Activated CD4-positive, CD25-positive, alpha-beta regulatory T cell treated with anti-CD3 and anti-CD28 coated beads, Interleukin-2, amount 50 U/mL, for 72 hours (primary cell): ENCODE results near the gene TMC1.
"Not testable (repeated sequence)": the region's sequence is repeated elsewhere in the genome, so short reads cannot be mapped to it uniquely, and the experiment has no call there.

Source experiments
- DNase-seq: peaks from one replicate; pipeline ENCODE4 v3.0.0; 2021

Gene TMC1

DNA sequence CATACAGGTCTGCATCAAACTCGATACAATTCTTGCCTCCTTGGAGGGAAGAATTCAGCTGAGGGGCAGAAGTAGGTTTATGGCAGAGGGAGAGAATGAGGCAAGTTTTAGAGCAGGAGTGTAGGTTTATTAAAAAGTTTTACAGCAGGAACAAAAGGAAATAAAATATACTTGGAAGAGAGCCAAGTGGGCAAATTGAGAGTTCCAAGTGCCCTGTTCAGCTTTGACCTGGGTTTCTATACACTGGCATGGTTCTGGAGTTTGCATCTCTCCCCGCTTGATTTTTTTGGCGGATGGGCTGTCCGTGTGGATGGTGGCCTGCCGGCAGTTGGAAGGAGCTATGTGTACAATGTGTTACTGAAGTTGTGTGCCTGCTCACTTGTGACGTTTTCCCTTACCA, 315.4 kb downstream of the TMC1 start:
- DNase-seq: no peak

DNA sequence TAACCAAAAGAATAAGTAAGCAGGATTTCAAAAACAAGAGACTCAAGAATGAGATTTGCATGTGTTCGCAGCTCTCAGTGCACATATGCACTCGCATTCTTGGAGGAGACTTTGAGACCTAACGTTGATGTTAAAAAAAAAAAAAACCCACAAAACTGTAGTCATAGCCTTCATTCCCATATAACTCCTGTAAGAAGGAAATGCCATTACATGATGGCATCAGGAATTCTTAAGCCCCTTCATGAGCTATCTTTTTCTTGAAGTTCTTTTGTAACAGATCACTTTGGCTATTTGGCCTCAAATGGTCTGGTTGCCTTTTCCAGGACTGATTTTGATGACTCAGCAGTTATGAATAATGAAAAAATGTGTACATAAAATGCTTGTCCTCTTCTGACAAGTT, 317.7 kb downstream of the TMC1 start:
- no peak for DNase-seq

DNA sequence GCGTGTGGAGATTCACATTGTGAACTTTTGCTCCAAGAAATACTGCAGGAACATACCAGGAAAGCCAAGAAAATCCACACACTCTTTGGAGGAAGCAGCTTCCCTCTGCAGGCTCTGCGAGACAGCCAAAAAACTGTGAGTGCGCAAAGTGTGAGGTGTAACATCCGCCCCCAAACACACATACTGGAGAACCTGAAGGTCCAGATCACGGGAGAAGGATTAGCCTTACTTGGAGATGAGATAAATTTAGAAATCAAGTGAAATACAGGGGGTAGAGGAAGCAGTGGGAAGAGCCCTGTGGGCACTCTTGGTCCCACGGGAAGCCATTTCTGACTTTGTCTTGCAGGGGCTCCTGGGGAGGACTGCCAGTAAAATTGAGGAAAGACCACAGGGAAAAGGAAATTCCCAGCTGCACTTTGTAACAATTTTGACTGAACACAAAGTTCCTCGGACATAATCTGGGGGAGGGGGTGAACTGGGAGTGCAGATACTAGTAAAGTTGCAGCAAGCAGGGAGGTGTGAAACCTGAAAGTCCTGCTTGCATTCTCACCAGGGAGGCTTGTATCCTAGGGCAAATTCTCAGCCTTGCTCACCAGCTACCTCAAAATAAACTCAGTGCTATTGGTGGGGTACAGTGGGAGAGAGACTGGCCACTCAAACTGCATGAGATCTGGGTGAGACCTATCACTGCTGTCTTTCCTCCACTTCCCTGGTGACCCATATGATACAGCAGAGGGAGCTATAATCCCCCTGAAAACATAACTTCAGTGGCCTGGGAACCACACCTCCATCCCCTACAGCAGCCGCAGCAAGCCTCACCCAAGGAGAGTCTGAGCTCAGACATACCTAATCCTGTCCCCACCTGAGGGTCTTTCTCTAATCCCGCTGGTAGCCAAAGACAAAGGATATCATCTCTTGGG, 322.4 kb downstream of the TMC1 start:
- DNase-seq: no peak

DNA sequence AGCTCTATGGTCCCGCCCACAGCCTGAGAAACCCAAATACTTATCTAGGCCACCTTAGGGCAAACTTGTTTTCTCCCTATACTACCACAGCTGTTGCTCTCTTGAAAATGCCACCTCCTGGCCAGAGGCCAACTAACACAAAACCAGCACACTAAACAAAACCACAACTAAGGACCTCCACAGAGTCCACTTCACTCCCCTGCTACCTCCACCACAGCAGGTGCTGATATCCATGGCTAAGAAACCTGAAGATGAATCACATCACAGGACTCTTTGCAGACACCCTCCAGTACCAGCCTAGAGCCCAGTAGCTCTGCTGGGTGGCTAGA, 323.0 kb downstream of the TMC1 start:
- DNase-seq: no peak

DNA sequence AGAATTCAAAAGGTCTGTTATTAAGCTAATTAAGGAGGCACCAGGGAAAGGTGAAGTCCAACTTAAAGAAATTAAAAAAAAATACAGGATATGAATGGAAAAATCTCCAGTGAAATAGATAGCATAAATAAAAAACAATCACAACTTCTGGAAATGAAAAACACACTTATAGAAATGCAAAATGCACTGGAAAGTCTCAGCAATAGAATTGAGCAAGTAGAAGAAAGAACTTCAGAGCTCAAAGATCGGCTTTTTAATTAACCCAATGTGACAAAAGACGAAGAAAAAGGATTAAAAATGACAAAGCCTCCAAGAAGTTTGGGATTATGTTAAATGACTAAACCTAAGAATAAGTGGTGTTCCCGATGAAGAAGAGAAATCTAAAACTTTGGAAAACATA, 323.6 kb downstream of the TMC1 start:
- not testable (repeated sequence) for DNase-seq

DNA sequence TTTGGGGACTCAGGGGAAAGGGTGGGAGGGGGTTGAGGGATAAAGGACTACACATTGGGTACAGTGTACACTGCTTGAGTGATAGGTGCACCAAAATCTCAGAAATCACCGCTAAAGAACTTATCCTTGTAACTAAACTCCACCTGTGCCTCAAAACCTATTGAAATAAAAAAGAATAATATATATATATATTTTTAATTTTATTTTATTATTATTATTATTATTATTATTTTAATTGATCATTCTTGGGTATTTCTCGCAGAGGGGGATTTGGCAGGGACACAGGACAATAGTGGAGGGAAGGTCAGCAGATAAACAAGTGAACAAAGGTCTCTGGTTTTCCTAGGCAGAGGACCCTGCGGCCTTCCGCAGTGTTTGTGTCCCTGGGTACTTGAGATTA, 328.8 kb downstream of the TMC1 start:
- not testable (repeated sequence) for DNase-seq

DNA sequence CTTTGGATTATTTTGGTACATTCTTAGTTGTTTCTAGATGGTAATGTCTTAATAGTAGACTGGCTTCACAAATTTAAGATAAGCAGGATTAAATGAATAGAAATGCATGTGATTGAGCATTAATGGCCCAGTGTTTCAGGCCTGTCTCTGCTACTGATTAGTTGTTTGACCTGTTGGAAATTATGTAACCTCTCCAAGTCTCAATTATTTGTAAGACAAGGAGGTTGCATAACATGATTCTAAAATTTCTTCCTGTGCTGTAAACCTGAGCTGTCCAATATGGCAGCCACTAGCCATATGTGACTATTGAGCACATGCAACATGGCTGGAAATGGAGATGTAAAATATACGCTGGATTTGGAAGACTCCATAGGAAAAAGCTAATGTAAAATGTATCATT, 333.9 kb downstream of the TMC1 start:
- DNase-seq: no peak

DNA sequence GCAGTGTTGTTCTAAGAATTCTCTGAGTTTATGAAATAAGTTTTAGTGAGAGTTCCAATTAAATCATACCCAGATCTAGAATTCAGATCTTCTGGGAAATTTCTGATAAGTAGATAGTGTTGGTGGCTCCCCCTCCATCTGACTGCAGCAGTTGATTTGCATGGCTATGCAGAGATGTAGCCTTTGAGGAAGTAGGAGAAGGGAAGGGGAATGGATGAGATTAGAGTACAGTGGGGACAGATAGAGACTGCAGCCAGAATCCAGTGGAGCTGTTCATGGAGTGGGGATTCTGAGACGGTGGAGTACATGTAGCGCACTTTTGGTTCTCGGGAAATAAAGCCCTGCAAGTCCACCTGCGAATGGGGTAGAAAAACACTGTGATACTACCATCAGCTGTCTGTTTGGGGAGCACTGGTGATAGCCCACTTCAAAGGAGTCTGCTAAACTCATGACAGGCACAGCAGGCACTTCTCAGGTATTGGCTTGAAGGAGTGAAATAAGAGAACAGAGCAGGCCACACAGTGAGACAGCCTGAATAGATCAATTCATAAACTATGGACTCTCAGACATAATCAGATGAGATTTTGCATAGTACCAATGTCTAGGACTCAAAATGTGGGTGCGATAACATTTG, 334.6 kb downstream of the TMC1 start:
- no peak for DNase-seq

DNA sequence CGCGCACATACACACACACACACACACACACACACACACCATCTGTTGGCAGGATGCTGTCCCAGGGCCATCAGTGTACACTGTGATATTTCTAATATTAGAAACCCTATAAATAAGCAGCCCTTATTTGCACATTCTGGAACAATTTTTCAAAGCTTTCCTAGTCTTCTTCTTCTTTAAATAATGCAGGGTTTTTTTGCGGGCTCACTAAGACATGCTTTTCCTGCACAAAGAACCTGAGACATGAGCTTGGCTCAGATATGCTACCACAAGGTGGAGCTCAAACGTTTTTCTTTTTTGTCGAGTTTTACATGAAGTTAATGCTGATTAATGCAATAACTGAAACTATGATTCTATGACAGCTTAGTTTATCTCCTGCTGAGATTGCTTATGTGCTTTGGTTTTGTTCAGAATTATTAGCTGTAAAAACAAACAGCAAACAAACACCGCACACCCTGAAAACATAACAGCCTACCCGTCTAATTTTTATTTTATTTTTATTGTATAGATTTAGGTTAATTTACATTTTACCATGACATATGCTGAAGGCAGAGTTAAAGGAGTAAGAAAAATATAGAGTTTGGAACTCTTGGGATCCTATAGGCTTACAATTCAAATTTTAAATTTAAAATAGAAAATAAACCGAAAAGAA, 335.7 kb downstream of the TMC1 start:
- DNase-seq: no peak

DNA sequence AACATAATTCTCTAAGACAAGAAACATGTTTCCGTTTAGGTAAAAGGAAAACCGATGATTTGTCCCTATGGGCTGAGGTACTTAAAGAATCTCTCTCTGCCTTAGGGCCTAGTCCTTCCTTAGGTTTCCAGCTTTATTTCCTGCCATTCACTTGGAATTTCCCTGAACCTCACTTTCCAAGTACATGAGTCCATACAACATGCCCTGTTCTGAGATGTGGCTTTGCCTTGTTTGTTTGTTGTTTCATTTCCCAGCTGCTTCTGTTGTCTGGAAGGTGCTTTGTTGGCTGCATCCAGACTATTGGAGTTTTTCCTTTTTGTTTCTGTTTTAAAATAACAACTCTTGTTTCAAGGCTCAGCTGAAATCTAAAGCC, 336.2 kb downstream of the TMC1 start:
- no peak for DNase-seq

DNA sequence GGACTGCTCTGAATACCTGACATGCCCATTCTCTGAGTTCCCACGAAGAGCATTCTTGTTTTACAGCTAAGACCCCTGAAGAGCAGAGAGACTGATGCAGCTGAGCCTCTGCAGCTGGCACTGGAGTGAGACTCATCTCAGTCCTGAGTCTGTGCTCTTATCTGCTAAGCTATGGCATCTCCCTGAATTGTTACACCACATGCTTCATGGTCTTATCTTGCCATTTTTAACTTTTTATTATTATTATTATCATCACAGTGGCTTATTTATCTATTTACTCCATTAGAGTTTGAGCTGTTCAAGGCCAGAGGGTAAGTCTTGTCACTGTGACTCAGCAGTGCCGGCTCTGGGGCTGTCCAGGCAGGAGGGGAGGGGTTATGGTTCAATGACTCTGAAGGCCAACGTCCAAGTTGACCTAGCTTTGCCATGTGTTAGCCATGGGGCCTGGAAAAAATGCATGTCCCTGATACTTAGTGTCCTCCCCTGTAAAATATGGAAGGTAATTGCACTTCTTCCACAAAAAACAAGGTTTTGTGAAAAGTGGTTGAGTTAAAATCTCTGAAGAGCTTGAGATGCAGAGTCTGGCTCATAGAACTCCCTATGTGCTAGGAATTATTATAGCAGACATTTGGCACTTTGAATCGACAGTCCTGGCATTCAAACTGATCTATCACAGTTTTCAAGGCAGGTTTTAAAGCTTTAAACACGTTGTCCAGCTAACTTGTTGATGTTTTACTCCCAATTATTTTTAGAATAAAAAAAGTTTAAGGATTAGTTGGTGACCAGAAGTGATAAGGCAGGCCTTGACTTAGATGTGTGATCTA, 336.9 kb downstream of the TMC1 start:
- no peak for DNase-seq

DNA sequence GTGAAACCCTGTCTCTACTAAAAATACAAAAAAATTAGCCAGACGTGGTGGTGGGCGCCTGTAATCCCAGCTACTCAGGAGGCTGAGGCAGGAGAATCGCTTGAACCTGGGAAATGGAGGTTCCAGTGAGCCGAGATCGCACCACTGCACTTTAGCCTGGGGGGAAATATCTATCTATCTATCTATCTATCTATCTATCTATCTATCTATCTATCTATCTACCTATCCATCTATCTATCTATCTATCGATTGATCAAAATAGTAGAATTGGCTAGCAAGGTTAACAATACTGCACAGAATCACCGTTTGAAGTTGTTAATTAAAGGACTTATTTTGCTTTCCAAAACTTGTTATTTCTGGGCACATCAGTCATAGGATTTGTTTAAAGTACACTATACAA, 341.4 kb downstream of the TMC1 start:
- not testable (repeated sequence) for DNase-seq

DNA sequence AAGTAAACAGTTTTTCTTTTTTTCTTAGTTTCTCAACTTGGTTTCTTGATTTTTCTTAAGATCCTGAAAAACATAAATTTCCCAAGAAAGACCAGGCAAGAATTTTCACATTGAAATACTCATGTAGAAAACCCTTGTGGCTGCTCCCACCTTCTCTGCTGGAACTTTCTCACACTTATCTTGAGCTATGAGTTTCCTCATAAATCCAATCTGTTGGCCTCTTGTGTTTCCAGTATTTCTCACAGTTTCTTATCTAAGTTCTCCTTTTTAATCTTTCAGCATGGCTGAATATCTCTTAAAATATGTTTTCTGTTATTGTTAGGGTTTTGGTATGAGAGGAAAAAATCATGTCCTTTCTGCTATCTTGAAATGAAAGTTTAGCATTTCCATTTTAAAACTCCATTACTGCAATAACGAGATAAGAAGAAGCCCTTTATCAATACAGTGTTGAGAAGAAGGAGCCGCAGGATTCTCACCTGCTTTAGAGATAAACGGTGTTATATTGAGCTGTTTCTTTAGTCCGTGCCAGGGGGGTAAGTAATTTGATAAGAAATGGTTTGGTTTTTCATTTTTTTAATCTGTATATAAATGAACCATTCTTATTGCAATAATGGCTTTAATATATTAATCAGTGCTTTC, 342.2 kb downstream of the TMC1 start:
- DNase-seq: no peak

DNA sequence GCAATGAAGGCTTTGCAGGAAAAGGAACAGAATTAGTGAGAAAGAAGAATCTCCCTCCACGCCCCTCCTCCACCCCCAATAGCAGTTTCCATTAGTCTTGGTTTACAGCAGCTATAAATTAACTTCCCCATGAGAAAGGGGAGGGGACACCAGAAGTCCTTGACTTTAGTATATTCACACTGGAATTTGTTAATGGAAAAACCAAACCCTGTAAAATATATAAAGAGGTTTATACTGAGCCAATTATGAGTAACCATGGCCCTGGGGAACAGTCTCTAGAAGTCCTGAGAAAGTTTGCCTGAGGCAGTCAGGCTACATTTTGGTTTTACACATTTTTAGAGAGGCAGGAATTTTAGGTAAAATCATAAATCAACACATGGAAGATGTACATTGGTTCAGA, 342.9 kb downstream of the TMC1 start:
- no peak for DNase-seq

DNA sequence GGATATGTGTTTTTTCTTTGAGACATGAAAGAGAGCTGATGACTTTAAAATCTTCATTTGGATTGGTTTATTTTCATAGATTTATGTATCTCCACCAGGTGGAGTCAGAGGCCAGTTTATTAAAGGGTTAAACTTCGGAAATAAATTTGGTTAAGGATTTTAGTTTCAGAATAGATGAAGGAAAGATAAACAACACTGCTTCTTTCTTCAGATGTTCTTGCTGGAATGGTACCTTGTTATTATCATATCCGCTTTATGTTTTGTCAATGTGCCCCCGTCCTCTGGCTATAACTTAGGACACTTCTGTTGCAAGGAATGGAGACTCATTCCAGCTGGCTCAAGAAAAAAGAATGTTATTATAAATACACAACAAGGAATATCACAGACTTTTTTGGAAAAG, 350.3 kb downstream of the TMC1 start:
- no peak for DNase-seq

DNA sequence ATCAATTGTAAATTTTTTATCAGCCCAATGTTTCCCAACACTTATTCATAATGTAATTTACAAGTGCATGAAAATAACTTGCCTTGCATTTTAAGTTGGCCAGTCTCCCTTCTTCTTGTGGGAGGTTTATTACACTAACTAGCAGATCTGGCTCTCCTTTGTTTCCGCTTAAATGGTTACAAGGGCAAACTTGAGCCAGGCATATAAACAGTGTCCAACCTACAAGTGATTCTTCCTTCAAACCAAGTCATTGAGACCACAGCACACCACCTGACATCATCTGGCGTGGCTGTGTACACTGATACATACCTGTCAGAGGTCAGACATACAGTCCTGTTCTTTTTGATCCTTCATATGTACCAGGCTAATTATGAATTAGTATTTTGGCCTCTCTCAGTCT, 351.3 kb downstream of the TMC1 start:
- DNase-seq: no peak

DNA sequence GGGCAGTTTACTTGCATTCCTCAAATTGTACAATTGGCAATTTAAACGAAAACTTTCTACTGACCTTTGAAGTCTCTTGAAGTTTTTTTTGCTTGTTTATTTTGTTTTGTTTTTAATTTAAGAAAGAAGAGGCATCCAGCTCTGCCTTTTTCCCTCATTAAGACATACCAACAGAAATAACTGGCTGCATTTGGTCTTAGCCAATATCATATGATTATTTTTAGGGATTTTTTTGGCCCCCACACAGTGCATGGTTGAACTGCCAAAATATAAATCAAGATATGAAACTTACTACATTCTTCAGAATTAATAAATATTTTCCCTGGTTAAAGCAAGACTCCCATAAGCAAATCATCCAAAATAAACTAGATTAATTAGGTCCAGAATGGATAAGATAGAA, 352.0 kb downstream of the TMC1 start:
- DNase-seq: no peak

DNA sequence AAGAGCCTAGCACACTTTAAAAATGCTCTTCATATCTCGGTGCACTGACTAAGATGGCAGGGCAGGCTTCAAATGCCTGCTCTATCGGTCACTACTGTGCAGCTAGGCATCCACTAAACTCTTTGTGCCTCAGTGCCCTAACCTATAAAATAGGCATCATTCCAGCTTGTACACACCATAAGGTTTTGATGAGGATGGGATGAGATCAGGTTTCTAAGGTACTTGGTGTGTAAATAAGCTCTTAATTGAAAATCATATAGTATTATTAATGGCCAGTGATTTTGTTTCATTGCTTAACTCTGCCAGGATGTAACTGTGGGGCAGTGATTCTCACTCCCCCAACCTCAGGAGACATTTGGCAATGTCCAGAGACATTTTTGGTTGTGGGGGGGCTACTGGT, 352.9 kb downstream of the TMC1 start:
- no peak for DNase-seq

DNA sequence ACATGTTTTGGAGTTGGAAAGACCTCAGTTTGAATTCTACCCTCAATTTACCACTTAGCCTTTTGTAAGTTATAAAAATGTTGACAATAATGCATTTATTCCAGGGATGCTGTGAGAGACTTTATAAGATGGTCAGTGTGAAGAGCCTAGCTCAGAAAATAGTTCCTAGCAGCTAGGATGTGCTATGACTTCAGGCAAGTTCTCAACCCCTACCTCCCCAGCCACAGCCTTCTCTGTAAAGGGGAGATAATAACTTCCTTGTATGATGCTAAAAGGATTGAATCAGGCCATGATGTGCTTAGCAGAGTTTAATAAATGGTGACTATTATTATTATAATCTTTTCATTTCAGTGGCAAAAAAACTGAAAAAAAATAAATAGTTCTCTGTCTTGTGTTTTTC, 353.8 kb downstream of the TMC1 start:
- DNase-seq: no peak

DNA sequence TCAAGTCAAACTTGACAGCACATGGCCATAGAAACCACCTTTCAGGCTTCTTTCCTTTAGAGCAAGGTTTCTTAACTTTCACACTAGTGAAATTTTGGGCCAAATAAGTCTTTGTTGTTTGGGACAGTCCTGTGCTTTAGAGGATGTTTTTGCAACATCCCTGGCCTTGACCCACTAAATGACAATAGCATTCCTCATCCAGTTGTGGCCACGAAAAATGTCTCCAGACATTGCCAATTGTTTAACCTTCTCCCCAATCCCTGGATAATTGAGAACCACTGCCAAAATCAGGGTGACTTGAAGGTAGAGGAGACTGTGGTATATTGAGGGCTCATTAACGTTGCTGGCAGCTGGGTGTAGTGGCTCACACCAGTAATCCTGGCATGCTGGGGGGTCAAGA, 359.4 kb downstream of the TMC1 start:
- DNase-seq: no peak

DNA sequence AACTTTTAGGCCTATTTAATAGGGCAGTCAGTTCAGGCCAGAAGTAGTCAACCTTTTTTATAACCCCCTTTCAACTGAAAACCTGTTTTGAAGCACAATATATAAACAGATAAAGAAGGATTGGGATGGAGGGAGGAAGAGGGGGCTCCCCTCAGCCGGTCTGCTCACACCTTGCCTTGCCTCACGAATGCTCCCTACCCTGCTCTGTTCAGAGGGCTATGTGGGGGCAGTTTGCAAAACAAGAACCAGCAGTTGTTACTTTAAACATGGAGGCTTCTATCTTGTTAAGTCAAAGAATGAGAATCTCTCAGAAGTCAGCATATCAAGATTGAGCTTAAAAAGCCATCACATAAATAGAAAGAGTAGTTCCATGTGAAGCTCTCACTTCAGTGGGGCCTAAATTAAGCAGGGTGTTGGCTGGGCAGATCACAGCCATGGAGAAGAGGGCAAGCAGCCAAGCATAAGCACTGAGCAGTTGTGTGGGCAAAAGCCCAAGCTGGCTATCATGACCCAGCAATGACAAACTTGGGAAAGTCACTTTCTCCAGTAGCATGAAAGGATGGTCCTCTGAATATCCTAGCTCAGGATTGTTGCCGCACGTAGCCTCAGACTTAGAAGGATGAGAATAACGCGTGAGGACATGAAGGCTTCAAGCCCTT, 360.8 kb downstream of the TMC1 start:
- no peak for DNase-seq

DNA sequence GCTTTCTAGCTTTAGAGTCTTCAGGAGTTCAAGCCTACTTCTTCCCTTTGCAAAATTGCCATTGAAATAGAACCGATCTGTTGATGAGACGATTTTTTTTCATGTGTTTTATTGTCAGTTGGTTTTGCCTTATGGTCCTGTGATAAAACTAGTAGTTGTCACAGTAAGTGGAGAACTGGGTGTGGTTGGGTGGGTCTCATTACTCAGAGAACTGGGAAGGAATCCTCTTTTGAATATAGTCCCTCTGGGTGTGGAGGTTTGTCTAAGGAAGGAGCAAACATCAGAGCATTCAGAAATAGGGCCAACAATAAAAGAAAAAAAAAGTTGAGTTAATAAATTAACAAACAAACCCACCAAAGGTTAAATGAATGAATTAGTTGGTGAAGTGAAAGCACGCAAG, 362.5 kb downstream of the TMC1 start:
- no peak for DNase-seq
